Upper lobe of left lung (tissue), 4 donors: ENCODE results near the gene ASB1.

Experiments
- CTCF ChIP-seq, 6 experiments: fragments of 450-650 bp in 4 of 6; fragments of 200-600 bp in 2 of 6; sonication (generic) in 2 of 6; IDR thresholded peaks; one replicate each; pipeline ENCODE4 v1.5.1; 2016 to 2019; ENCODE audit warnings: antibody characterized with exemption in 6 of 6
- EP300 ChIP-seq, 4 donors: sonication (generic); formaldehyde crosslinking; IDR thresholded peaks; one replicate each; pipeline ENCODE4 v1.5.1; 2017; ENCODE audit warnings: antibody characterized with exemption in 4 of 4, control low read depth in 2 of 4
- POLR2A ChIP-seq, 4 donors: fragments of 450-650 bp; IDR thresholded peaks; one replicate each; pipeline ENCODE4 v1.5.1; 2016 to 2017; ENCODE audit warnings: antibody characterized with exemption in 4 of 4, mild to moderate bottlenecking in 2 of 4
- POLR2AphosphoS5 ChIP-seq, 2 donors: sonication (generic); formaldehyde crosslinking; IDR thresholded peaks; one replicate each; pipeline ENCODE4 v1.5.1; 2017; ENCODE audit warnings: antibody characterized with exemption in 2 of 2

- TF ChIP-seq POLR2AphosphoS5 (IDR thresholded peaks at IDR 0.05) (no peak), CTCF (IDR thresholded peaks at IDR 0.05) (no peak), POLR2A (IDR thresholded peaks at IDR 0.05) (no peak), EP300 (IDR thresholded peaks at IDR 0.05) (no peak)
These were observed 70.3 kb downstream of the ASB1 start for GRCh38 chr2:238496756-238497609.
